OCI-M1 (cell line): ENCODE data around the gene HS3ST5.
"Not testable (repeated sequence)": the region's sequence is repeated elsewhere in the genome, so short reads cannot be mapped to it uniquely, and the experiment has no call there.

ENCODE experiments used
- DNase-seq: peaks from one replicate; lab custom pipeline; 2025; lab: John Stamatoyannopoulos, UW

HS3ST5 gene

DNA sequence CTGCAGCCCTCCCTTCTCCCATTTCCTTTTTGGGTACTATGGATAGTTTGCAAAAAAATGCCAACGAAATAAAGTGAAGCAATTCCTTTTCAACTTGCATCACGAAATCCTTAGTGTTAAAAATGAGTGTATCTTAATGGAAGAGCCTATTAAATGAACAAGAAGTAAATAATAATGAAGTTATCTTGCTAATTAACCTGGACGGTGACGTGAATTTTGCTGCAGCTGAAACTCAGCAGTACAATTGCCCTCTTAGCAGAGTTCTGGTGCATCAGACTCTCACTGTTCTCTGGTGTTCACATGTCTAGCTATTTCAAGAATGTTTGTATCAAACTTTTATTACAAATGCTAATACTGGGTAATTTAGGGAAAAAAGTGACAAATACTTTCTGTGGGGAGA is 252.2 kb downstream of the HS3ST5 start:
- no peak for DNase-seq

DNA sequence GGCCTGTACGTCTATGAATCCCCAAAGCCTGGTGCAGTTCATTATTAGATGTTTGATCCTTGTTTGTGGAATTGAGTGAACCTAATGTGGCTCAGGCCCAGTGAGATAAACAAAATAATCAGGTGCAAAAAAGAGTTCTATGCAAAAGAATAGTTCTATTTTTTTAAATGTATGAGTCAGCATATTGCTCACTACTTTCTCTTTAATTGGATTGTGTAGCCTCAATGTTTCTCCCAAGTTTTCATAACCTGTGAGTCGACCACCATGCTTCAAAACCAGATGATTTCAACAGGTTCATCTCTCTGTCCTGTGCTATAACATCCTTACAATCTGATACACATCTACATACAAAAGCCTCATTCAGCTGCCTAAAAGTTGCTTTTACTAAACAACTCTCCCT is 255.3 kb downstream of the HS3ST5 start:
- DNase-seq: peak; percentile 38

DNA sequence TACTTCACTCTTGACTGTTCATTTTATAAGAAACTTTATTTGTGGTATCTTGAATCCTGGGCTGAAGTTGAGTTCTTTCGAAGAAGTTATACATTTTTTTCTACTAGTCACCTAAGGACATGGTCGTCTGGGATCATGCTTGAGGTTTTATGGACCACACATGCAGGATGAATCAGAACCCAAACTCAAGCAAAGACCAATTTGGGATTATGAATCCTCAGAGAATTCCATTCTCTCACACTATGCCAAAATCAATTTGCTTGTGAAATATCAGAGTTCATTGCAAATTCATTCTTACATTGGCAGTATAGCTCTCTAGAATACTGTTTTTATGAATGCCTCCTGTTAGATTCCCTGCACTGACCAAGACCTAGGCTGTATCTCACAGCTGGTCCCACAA is 257.6 kb downstream of the HS3ST5 start:
- no peak for DNase-seq

DNA sequence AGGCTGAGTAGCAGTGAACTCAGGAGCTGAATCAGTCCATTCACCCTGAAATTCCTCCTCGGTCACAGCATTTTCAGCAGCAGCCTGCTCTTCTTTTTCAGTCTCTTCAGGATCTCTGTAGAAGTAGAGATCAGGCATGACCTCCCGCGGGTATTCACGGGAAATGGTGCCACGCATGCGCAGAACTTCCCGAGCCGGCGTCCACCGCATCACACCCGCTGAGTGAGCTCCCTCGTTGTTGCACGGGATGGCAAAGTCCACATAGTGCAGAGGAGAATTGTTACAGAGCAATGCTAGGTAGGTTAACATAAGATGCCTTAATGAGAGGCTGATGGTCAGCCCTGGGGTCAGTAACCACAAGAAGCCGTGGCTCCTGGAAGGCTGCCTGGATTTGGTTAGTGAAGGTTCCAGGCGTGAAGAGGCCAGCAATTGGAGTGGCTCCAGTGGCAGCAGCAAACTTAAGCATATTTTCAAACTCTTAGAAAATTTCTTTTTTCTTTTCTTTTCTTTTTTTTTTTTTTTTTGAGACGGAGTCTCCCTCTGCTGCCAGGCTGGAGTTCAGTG is 258.4 kb downstream of the HS3ST5 start:
- DNase-seq: no peak

DNA sequence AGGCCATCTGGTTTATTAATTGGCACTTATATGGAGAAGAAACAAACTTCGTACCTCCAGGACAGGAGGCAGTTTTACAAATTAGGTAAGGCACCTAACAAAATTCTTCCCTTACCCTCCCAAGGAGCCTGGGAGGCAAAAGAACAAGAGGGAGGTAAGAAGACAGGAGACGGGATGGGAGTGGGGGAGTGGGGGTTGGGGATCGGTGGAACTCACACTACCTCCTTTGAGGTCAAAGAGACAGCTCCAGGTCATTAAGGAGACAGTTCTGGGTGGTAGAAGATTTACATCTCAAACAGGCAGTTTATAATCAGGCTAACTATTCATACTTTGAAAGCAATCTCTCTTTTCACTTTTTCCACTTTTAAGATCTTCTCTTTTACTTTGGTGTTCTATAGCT is 259.6 kb downstream of the HS3ST5 start:
- no peak for DNase-seq

DNA sequence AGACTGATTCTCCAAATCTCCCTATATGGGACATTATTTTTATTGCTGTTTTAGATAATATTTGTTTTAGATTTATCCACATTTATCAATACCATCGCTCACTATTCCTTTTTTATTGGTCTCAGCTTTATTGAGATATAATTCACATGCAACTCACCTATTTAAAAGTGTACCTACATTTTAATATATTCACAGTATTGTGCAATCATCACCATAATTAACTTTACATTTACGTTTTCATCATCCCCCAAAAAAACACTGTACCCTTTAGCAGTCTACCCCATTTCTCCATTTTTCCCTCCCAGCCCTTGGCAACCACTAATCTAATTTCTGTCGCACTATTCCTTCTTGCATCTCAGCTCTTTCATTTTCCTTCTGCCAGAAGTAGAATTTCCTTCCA is 261.1 kb downstream of the HS3ST5 start:
- DNase-seq: no peak

DNA sequence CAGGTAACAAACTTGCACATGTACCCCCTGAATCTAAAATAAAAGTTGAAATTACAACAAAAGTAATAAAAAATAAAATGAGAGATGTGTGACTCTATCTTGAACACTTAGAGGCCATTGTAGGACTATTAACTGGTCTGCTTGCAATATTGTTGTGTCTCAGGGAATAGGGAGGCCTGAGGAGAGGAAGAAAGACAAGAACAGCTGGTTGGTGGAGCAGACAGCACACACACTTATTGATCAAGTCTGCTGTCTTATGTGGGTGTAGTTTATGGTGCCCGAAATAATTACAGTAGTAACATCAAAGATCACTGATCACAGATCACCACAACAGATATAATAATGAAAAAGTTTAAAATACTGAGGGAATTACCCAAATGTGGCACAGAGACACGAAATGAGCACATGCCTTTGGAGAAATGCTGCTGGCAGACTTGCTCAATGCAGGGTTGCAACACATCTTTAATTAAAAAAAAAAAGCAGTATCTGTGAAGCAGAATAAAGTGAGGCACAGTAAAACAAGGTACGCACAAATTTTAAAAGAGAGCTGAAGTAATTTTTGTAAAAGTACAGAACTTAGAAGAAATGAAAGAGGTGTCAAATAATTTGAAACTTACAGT is 261.8 kb downstream of the HS3ST5 start:
- DNase-seq: no peak

DNA sequence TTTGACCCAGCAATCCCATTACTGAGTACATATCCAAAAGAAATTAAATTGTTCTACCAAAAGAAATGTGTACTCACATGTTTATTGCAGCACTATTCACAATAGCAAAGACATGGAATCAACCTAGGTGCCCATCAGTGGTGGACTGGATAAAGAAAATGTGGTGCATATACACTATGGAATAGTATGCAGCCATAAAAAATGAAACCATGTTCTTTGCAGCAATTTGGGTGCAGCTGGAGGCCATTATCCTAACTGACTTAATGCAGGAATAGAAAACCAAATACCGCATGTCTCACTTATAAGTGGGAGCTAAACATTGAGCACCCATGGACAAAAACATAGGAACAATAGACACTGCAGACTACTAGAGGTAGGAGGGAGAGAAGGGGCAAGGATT is 262.4 kb downstream of the HS3ST5 start:
- not testable (repeated sequence) for DNase-seq

DNA sequence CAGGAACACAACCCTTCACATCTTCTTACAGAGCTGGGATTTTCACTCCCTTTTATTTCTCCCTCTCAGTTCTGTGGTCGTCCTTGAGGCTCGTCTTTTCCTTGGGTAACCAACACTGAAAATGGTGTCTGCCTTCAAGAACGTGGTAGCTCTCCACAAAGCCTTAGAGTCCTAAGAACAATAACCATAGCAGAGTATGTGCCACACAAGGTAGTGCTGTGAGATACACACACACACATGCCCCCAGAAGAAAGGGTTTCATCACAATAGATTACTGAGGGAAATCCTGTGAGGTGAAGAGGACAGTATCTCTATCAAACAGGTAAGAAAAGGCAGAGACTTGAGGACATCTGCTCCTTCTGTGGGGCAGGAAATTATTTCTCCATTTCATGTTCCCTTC is 267.0 kb downstream of the HS3ST5 start:
- DNase-seq: no peak

DNA sequence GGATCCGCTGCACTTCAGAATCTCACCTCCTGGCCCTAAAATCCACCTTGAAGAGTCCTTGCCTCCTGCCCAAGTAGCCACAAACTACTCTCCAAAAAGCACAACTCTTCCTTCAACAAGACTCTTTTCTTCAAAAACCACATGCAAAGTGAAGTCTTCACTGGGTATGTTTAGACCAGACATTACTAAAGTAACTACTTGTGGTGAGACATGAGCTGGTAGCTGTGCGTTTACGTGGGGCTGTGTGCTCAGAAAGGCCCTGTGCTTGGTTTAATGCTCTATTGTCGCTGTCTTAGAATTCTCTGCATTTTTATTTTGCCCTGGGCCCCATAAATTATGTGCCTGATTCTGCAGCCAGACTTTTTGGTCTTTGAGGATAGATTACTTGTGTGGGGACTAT is 267.5 kb downstream of the HS3ST5 start:
- no peak for DNase-seq

DNA sequence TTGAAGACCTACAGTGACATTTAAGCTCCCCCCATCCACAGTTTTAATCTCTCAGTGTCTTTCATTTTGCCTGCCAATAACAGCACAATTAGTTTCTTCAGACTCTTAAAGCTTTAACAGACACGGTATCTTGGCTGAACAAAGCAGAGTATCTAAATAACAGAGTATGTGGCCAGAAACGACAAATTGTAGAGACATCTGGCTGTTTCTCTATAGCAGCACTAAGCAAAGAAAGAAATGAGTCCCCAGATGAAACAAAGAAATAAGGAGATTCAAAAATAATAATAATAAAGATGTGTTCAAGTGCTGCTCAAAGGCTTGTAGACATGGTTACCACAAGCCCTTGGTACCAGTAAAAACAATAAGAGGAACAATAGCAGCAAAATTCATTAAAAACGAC is 274.1 kb downstream of the HS3ST5 start:
- no peak for DNase-seq

DNA sequence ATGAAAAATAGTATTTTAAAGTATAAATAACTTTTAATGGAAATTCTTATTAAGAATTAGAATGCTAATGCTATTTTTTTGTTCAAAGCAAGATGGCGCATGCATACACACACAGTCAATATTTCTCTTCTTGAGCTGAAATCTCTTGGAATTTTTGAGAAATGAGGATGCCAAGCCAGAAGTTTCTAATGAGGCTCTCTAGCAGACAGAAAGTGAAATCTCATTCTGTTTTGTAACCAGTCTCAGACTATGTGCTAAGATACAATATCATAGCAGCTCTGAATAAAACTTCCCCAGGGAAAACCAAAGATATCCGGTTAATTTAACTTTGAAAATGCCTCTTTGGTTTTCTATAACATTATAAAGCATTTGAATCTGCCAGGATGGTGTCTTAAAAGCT is 274.7 kb downstream of the HS3ST5 start:
- no peak for DNase-seq

DNA sequence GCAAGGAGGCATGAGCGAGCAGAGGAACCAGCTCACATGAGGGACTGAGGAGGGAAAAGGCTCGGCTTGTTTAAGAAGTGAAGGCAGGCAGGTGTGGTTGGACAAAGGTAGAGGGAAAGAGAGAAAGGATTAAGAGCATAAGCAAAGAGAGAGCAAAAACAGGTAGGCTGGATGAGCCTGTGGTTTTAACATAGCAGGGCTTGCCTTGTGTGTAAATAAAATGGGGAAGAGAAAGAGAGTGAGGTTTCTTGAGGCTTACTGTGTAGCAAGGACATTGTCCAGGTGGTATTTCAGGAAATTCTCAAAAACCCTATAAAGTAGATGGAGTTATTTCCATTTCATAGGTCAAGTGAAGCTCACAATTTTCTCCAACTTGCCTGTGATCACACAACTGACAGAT is 278.0 kb downstream of the HS3ST5 start:
- no peak for DNase-seq

DNA sequence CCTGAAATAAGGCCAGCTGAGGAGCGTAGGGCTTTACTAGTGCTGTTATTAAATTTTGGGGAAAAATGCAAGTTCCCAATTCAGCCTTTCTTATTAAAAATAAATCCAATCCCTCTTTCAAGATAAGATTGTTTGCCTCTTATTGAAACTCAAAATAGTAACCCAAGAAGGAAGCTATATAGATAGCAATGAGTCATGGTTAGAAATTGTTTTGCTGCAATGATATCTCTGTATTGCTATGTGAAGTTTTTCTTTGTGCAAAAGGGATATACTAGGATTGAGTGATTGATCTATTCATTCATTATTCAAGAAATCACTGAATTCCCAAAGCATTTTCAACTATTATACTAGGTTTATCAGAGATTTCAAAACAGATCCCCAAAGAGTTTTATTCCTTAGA is 278.9 kb downstream of the HS3ST5 start:
- no peak for DNase-seq

DNA sequence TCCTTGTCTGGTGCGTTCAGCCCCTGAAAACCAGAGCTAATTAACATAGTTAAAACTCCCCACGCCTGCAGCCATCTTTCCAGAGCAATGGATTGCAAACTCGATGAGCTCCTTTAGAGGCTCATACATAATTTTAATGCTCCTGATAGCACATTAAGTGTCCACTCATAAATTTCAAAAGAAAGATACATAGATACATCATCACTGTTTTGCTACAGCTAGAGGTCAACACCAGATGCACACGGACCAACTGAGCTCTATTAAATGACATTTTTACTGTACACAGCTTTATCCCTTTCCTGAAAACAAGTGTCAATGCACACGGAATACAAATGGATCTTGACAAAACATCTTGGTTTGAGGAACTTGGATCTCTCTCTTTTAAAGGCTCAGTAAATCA is 280.6 kb downstream of the HS3ST5 start:
- DNase-seq: no peak

DNA sequence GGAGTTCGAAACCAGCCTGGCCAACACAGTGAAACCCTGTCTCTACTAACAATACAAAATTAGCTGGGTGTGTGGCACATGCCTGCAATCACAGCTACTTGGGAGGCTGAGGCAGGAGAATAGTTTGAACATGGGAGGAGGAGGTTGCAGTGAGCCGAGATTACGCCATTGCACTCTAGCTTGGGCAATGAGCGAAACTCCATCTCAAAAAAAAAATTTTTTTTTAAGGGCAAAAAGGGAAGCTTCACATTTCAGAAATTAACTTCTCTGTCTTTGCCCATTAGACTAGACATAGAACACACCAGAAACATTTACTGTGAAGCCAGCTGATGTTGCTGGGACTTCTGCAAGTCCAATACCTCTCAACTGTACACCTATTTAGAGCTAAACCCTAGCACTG is 281.1 kb downstream of the HS3ST5 start:
- DNase-seq: no peak

DNA sequence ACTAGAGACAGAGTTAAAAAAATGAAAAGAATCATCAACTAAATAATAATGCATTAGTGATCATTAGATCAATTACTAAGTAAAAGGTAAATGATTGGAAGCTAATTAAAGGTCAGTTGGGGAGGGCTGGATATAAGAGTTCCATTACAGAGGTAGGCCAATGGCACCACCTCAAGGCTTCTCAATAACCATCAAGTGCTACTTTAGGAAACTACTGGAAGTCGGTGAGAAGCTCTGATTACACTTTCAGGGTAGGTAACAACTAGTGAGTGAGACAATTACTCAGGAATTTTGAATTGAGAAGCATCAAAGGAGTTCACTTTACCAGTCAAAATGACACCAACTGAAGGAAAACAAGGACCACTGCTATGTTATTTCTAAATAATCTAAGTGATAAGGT is 281.7 kb downstream of the HS3ST5 start:
- DNase-seq: no peak

DNA sequence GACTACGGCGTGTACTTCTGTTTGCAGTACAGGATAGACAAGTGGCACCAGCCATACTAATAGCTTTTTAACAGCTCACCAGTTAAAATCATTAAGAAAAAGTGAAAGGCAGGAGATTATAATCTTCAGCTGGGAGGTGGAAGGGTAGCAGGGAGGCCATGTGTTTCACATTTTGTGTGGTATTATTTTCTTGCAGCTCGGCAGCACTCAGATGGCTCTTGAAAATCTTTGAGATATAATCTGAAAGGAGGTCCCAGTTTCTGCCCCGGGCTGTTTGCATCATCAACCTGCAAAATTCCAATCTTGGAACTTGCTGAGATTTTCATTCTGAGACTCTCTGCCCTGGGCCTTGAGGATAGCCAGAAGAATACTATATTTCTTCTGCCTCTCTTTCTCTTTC is 284.4 kb downstream of the HS3ST5 start:
- no peak for DNase-seq

DNA sequence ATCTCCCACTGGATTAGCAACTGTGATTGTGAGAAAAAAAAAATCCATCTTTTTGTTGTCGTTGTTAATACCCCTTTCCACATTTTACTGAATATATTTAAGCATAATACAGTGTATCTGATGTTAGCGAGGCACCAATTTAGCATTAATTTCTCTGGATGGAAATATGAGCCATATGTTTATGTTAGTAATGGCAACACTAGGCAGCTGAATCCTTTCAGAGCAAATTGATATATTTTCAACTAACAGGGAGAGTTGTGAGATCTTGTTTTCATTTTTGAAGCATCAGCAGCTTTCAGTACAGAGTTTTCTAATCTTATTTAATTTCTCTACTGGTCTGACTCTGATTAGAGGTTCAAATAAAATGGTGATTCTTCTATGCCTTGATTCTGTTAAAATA is 287.1 kb downstream of the HS3ST5 start:
- DNase-seq: no peak

DNA sequence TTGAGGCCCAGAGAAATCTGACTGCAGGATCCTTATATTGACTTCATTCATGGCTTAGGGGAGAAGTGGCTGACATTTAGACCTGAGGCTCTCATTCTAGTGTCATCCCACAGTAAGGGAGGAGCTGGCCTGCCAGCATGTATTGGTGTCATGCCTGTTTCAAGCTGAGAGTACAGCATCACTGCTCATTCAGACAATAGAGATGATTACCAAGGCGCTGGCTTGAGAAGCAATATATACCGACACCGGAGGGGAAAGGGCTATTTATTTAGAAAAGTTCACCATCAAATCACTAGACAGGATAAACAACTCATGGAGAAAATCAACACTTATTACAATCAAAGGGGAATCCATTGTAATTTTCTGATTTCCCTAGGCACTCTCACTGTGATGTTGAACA is 287.5 kb downstream of the HS3ST5 start:
- no peak for DNase-seq

DNA sequence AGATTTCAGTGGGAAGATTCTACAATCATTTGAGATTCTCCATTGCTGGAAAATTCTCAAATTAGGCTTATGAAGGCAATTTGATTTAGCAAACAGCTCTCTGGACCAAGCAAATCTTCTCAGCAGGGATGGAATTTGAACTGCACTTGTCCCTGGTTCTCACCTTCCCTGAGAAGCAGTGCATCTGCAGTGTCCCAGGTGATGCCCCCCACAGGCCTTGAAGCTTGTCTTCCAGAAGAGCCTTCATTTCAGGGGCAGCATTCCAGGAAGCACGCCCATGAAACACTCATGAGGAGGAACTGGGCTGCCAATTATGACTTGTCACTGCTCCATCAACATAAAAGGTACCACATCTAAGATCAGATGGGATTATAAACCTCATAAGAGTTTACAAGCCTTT is 289.0 kb downstream of the HS3ST5 start:
- DNase-seq: no peak

DNA sequence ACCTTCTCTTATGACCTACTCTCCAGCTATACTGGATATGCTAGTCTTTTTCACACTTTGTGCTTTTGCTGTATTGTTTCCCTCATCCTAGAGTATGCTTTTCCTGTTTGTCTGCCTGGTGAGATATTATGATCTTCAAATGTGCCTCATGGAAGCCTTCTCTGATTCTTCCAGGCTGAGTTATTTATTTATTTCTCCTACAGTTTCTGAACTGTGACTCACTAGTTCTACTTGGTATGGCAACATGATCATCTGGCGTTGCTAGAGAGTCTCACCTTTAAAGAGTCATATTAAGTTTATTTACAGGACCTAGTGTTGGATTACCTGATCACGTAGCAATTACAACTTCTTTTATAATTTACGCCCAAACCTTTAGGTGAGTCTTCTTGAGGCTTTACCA is 290.7 kb downstream of the HS3ST5 start:
- DNase-seq: no peak

DNA sequence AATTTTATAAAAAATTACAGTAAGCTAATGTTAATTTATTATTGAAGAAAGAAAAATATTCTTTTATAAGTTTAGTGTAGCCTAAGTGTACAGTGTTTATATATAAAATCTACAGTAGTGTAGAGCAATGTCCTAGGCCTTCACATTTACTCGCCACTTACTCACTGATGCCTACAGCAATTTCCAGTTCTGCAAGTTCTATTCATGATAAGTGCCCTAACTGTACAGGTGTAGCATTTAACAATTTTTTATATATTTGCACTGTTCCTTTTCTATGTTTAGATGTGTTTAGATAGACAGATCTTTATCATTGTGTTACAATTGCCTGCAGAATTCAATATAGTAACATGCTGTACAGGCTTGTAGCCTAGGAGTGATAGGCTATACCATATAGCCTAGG is 291.8 kb downstream of the HS3ST5 start:
- no peak for DNase-seq

DNA sequence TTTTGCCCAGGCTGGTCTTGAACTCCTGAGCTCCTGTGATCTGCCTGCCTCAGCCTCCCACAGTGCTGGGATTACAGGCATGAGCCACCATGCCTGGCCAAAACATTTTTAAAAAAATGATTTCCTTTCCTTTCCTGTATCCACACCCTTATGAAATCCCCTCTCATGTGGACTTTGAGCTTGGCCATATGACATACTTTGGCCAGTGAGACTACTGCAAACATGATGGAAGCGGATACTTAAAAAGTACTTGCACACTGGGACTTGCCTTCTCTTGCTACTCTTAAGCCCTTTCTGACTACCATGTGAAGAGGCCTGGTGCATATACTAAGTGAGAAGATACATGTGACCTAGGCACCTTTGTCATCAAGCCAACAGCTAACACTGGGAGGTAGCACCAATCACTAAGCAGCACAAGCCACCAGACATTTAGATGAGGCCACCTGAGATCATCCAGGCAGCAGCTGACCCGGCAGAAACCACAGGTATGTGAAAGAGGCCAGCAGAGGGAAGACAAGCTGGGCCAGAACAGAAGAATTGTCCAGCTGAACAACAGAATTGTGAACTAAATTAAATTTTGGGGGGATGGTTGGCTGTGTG is 293.4 kb downstream of the HS3ST5 start:
- DNase-seq: no peak
